ENCODE results near the gene PNPLA2.

Gene PNPLA2

DNA sequence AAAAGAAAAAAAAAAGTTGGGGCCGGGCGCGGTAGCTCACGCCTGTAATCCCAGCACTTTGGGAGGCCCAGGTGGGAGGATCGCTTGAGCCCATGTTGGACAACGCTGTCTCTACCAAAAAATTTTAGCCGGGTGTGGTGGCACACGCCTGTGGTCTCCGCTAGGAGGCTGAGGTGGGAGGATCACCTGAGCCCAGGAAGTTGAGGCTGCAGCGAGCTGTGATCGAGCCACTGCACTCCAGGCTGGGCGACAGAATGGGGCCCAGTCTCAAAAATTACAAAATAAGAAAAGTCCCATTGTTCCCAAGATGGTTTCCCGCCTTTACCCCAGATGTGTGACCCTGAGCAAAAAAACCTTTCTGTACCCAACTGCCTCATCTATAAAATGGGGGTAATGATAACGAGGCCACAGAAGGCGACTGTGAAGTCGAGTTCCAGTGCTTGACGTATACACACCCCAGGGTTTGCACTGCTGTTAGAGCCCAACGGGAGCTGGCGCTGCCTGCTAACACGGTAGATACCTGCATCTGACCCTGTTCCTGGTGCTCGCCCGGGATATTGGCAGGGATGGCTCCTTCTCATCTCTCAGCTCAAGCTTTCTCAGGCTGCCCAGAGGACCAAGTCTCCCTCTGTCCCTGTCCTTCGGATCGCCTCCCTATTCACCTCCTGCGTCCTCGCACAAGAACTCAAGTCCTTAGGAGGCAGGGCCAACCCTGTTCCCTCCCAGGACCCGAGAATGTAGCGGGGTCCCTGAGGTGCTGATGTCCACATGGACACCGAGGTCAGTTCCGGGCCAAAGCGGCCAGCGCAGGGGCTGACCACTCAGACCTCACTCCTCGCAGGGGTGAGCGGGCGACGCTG, 10.1 kb upstream of the PNPLA2 start:
- H3K4me2 ChIP-seq (ENCODE audit: low read length) = peak overlapping the region; percentile 88
- H3K4me1 ChIP-seq (ENCODE audit: insufficient read depth, low read length, severe bottlenecking) = peaks cover 53% of the 10 kb centered on the region
- peaks cover 15% of the 10 kb centered on the region for H3K79me2 ChIP-seq (ENCODE audit: insufficient read depth, low read length)
- H3K36me3 ChIP-seq (ENCODE audit: insufficient read depth, low read length) = peaks cover 36% of the 10 kb centered on the region
- H3K4me3 ChIP-seq (ENCODE audit: low read depth, low read length, poor library complexity, severe bottlenecking) = peak overlapping the region; percentile 83
- no peaks in the 10 kb centered on the region for H4K20me1 ChIP-seq (ENCODE audit: insufficient read depth, low read length)
- H2AFZ ChIP-seq (ENCODE audit: low read length) = no peak overlapping the region
- no peaks in the 10 kb centered on the region; the same call in 1 of the 2 replicates for H3F3A ChIP-seq (ENCODE audit: insufficient read depth, low read length)
- H3K27me3 ChIP-seq (ENCODE audit: insufficient read depth, low read length) = no peaks in the 10 kb centered on the region
- no peaks in the 10 kb centered on the region for H3K9me3 ChIP-seq (ENCODE audit: low read length)
- no peak for TF ChIP-seq EZH2 (IDR thresholded peaks at IDR 0.05; ENCODE audit: borderline replicate concordance, low read length)
- TF ChIP-seq, protein P1, sequence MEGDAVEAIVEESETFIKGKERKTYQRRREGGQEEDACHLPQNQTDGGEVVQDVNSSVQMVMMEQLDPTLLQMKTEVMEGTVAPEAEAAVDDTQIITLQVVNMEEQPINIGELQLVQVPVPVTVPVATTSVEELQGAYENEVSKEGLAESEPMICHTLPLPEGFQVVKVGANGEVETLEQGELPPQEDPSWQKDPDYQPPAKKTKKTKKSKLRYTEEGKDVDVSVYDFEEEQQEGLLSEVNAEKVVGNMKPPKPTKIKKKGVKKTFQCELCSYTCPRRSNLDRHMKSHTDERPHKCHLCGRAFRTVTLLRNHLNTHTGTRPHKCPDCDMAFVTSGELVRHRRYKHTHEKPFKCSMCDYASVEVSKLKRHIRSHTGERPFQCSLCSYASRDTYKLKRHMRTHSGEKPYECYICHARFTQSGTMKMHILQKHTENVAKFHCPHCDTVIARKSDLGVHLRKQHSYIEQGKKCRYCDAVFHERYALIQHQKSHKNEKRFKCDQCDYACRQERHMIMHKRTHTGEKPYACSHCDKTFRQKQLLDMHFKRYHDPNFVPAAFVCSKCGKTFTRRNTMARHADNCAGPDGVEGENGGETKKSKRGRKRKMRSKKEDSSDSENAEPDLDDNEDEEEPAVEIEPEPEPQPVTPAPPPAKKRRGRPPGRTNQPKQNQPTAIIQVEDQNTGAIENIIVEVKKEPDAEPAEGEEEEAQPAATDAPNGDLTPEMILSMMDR (IDR thresholded peaks at IDR 0.05; ENCODE audit: low read length) = peak; percentile 21; the same call in 1 of the 2 replicates
- no peaks in the 10 kb centered on the region for H3K9me2 ChIP-seq (ENCODE audit: low read depth, low read length)
- H3K27ac ChIP-seq (ENCODE audit: low read depth, low read length, poor library complexity, severe bottlenecking) = peak overlapping the region; percentile 89
- peak overlapping the region; percentile 91 for H3K9ac ChIP-seq (ENCODE audit: low read length)

DNA sequence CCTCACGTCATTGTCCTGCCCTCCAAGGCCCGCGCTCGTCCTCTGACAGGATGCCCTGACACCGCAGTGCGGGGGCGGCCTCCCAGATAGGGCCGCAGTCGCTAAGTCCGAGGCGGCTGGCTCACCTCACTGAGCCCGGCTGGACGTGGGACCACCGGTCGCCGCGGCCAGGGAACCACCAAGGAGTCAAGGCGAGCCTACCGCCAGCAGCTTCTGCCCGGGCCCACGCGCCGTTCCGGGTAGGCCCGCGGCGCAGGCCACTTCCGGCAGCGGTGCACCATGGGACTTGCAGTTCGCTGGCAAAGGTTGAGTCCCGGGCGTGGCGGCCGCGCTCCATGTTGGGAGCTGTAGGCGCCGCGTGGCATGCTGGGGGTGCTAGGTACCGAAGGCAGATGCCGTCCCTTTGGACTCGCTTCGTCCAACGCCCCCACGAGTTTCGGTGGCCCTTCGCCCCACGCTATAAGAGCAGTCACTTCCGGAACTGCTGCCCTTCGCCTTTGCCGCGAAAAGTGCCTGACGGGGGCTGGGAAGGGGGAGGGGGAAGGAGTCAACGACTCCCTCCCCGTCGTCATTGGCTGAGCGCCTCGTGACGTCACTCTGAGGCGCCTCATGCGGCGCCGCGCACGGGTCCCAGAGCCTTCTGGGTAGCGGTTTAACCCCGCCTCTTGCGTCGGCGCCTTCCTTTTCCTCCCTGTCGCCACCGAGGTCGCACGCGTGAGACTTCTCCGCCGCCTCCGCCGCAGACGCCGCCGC, 9.3 kb upstream of the PNPLA2 start, which contains the start of gene RPLP2:
RPLP2 (plus strand) TSS at position 681 of the 753 bp plus-strand sequence. CDS start 268 bp downstream, outside the sequence.
- H3K4me3 ChIP-seq (ENCODE audit: low read depth, low read length, poor library complexity, severe bottlenecking) = peak within 1 kb of the TSS; percentile 83
- H3F3A ChIP-seq (ENCODE audit: insufficient read depth, low read length) = no peaks in the 10 kb centered on the region; the same call in 1 of the 2 replicates
- no peaks in the 10 kb centered on the region for H3K9me2 ChIP-seq (ENCODE audit: low read depth, low read length)
- peaks cover 41% of the 10 kb centered on the region for H3K36me3 ChIP-seq (ENCODE audit: insufficient read depth, low read length)
- H2AFZ ChIP-seq (ENCODE audit: low read length) = no peak within 1 kb of the TSS
- H3K79me2 ChIP-seq (ENCODE audit: insufficient read depth, low read length) = peaks cover 15% of the 10 kb centered on the region
- H3K27ac ChIP-seq (ENCODE audit: low read depth, low read length, poor library complexity, severe bottlenecking) = peak within 1 kb of the TSS; percentile 89
- no peak for TF ChIP-seq EZH2 (IDR thresholded peaks at IDR 0.05; ENCODE audit: borderline replicate concordance, low read length)
- TF ChIP-seq, protein P1 (IDR thresholded peaks at IDR 0.05; ENCODE audit: low read length) = no peak
- no peaks in the 10 kb centered on the region for H3K27me3 ChIP-seq (ENCODE audit: insufficient read depth, low read length)
- H3K4me2 ChIP-seq (ENCODE audit: low read length) = peak within 1 kb of the TSS; percentile 88
- no peaks in the 10 kb centered on the region for H4K20me1 ChIP-seq (ENCODE audit: insufficient read depth, low read length)
- H3K4me1 ChIP-seq (ENCODE audit: insufficient read depth, low read length, severe bottlenecking) = peaks cover 45% of the 10 kb centered on the region
- peak within 1 kb of the TSS; percentile 91 for H3K9ac ChIP-seq (ENCODE audit: low read length)
- no peaks in the 10 kb centered on the region for H3K9me3 ChIP-seq (ENCODE audit: low read length)

DNA sequence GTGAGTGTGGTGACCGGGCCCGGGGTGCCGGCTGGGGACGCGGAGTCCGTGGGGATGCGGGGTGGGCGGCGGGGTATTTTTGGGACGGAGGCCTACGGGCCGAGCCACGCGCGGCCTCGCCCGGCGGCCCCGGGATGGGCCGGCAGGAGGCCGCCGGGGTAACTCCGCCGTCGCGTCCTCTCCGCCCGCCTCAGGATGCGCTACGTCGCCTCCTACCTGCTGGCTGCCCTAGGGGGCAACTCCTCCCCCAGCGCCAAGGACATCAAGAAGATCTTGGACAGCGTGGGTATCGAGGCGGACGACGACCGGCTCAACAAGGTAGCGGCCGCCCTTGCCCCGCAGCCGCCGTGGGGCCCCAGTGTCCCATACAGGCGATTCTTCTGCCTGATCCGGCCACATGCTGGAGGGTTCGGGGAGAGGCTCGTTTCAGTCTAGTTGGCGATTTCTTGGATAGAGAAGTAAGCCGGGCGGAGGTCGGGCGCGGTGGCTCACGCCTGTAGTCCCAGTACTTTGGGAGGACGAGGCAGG, 8.6 kb upstream of the PNPLA2 start:
- Histone ChIP-seq H4K20me1 (ENCODE audit: insufficient read depth, low read length) (no peaks in the 10 kb centered on the region), H2AFZ (ENCODE audit: low read length) (no peak overlapping the region), H3K9me2 (ENCODE audit: low read depth, low read length) (no peaks in the 10 kb centered on the region), H3K36me3 (ENCODE audit: insufficient read depth, low read length) (peaks cover 45% of the 10 kb centered on the region), H3K9me3 (ENCODE audit: low read length) (no peaks in the 10 kb centered on the region), H3K79me2 (ENCODE audit: insufficient read depth, low read length) (peaks cover 15% of the 10 kb centered on the region), H3K4me3 (ENCODE audit: low read depth, low read length, poor library complexity, severe bottlenecking) (peak overlapping the region; percentile 83), H3K9ac (ENCODE audit: low read length) (peak overlapping the region; percentile 91), H3F3A (ENCODE audit: insufficient read depth, low read length) (no peaks in the 10 kb centered on the region; the same call in 1 of the 2 replicates), H3K4me1 (ENCODE audit: insufficient read depth, low read length, severe bottlenecking) (peaks cover 41% of the 10 kb centered on the region), H3K4me2 (ENCODE audit: low read length) (peak overlapping the region; percentile 88), H3K27ac (ENCODE audit: low read depth, low read length, poor library complexity, severe bottlenecking) (peak overlapping the region; percentile 59), H3K27me3 (ENCODE audit: insufficient read depth, low read length) (no peaks in the 10 kb centered on the region)
- TF ChIP-seq, protein P1 (IDR thresholded peaks at IDR 0.05; ENCODE audit: low read length) = no peak
- TF ChIP-seq EZH2 (IDR thresholded peaks at IDR 0.05; ENCODE audit: borderline replicate concordance, low read length) = no peak
